Vagina (tissue), 2 donors: Measurements from ENCODE around the gene BST1.

Experiments used
- POLR2AphosphoS5 ChIP-seq, 2 donors: sonication (generic); formaldehyde crosslinking; IDR thresholded peaks; one replicate each; pipeline ENCODE4 v1.9.0; 2017; ENCODE audit warnings: antibody characterized with exemption in 2 of 2, mild to moderate bottlenecking in 2 of 2, low read depth in 1 of 2; ENCODE audit not compliant: insufficient read depth in 1 of 2
- TF ChIP-seq, protein P1 (sequence below), 3 experiments: fragments of 450-650 bp in 2 of 3; fragments of 200-600 bp in 1 of 3; sonication (generic) in 1 of 3; IDR thresholded peaks; one replicate each; pipeline ENCODE4 v1.5.1; 2017 to 2019; ENCODE audit warnings: antibody characterized with exemption in 3 of 3, mild to moderate bottlenecking in 2 of 3, moderate library complexity in 2 of 3

DNA sequence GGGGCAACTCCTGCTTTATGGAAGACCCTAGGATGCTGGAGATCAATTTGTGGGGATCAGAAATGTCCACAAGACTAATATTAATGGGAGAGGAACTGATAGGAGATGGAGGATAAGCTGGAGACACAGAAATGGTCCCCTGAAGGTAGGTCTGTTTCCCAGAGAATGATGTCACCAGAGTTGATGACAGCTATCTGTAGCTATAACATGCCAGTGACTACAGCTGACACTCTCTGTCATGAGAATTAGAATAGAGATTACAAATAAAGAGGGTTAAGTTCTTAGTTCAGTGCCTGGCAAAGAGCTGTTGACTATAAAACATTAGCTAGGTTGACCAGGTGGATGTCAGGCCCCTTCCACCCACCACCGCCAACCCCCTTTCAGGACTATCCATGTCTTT, 9.3 kb downstream of the BST1 start:
- TF ChIP-seq, protein P1, sequence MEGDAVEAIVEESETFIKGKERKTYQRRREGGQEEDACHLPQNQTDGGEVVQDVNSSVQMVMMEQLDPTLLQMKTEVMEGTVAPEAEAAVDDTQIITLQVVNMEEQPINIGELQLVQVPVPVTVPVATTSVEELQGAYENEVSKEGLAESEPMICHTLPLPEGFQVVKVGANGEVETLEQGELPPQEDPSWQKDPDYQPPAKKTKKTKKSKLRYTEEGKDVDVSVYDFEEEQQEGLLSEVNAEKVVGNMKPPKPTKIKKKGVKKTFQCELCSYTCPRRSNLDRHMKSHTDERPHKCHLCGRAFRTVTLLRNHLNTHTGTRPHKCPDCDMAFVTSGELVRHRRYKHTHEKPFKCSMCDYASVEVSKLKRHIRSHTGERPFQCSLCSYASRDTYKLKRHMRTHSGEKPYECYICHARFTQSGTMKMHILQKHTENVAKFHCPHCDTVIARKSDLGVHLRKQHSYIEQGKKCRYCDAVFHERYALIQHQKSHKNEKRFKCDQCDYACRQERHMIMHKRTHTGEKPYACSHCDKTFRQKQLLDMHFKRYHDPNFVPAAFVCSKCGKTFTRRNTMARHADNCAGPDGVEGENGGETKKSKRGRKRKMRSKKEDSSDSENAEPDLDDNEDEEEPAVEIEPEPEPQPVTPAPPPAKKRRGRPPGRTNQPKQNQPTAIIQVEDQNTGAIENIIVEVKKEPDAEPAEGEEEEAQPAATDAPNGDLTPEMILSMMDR (IDR thresholded peaks at IDR 0.05), result no peak
- TF ChIP-seq POLR2AphosphoS5 (IDR thresholded peaks at IDR 0.05; ENCODE audit: insufficient read depth in 1 of 2, low read depth in 1 of 2), result no peak
